Liver (tissue), 3 donors: ENCODE measurements around the gene PPA2.

Experiments used
- CTCF ChIP-seq: fragments of 150-350 bp; IDR thresholded peaks from 2 replicates; pipeline ENCODE4 v1.5.1; 2017; ENCODE audit warnings: improper control_type of control experiment, low read depth, low read length; ENCODE audit not compliant: missing input control
- EGR1 ChIP-seq, 2 donors: IDR thresholded peaks; 2 replicates each; pipeline ENCODE4 v1.6.1; 2016 to 2018; ENCODE audit warnings: antibody characterized with exemption in 2 of 2, low read depth in 2 of 2
- GABPA ChIP-seq, 2 donors: IDR thresholded peaks in 1 of 2; conservative IDR thresholded peaks in 1 of 2; 2 replicates each; pipeline ENCODE4 v1.6.1; 2016; ENCODE audit warnings: antibody characterized with exemption in 2 of 2, mild to moderate bottlenecking in 1 of 2, moderate library complexity in 1 of 2
- MAX ChIP-seq: IDR thresholded peaks from 2 replicates; pipeline ENCODE4 v1.6.1; 2016; ENCODE audit warnings: antibody characterized with exemption
- RAD21 ChIP-seq, 2 donors: IDR thresholded peaks; 2 replicates each; pipeline ENCODE4 v1.6.1; 2016; ENCODE audit warnings: antibody characterized with exemption in 2 of 2, mild to moderate bottlenecking in 2 of 2
- REST ChIP-seq: IDR thresholded peaks from 2 replicates; pipeline ENCODE4 v1.6.1; 2016; ENCODE audit warnings: antibody characterized with exemption, mild to moderate bottlenecking
- RXRA ChIP-seq, 2 donors: IDR thresholded peaks; 2 replicates each; pipeline ENCODE4 v1.6.1; 2017 to 2018; ENCODE audit warnings: antibody characterized with exemption in 2 of 2, mild to moderate bottlenecking in 1 of 2
- TAF1 ChIP-seq: conservative IDR thresholded peaks from 2 replicates; pipeline ENCODE4 v1.6.1; 2016; ENCODE audit warnings: antibody characterized with exemption, mild to moderate bottlenecking
- YY1 ChIP-seq: IDR thresholded peaks from 2 replicates; pipeline ENCODE4 v1.6.1; 2016; ENCODE audit warnings: antibody characterized with exemption, mild to moderate bottlenecking
- donor health status: healthy.
- donor health status: healthy.

- TF ChIP-seq GABPA (IDR thresholded peaks at IDR 0.05 in 1 of 2, conservative IDR thresholded peaks at IDR 0.05 in 1 of 2) (no peak), CTCF (no peak), TAF1 (no peak), EGR1 (IDR thresholded peaks at IDR 0.05; ENCODE audit: low read depth in 2 of 2) (no peak), MAX (no peak), RXRA (IDR thresholded peaks at IDR 0.05) (no peak), RAD21 (IDR thresholded peaks at IDR 0.05) (no peak), YY1 (no peak), REST (no peak)
These were observed 4.1 kb downstream of the PPA2 start for GRCh38 chr4:105469736-105470135.
